ENCODE measurements around the gene HS3ST5.

- TF ChIP-seq CTCF (IDR thresholded peaks at IDR 0.05 in 2 of 3, conservative IDR thresholded peaks at IDR 0.05 in 1 of 3; ENCODE audit: borderline replicate concordance in 1 of 3, insufficient read depth in 1 of 3, low read depth in 2 of 3, low read length in 2 of 3) (no peak), REST (IDR thresholded peaks at IDR 0.05; ENCODE audit: low read depth) (no peak), POLR2A (IDR thresholded peaks at IDR 0.05; ENCODE audit: borderline replicate concordance, extremely low read depth, insufficient read depth, insufficient read length) (no peak), FOSL1 (IDR thresholded peaks at IDR 0.05; ENCODE audit: low read depth) (no peak), ZNF274 (IDR thresholded peaks at IDR 0.05; ENCODE audit: low read depth, low read length) (no peak), CBX3 (IDR thresholded peaks at IDR 0.05; ENCODE audit: low read depth) (no peak), EZH2 (IDR thresholded peaks at IDR 0.05) (no peak), MAX (IDR thresholded peaks at IDR 0.05) (no peak), POLR2AphosphoS5 (IDR thresholded peaks at IDR 0.05; ENCODE audit: low read depth, low read length) (no peak), EZH2phosphoT487 (IDR thresholded peaks at IDR 0.05; ENCODE audit: borderline replicate concordance) (no peak), EGR1 (IDR thresholded peaks at IDR 0.05; ENCODE audit: low read depth) (no peak)
- TF ChIP-seq, protein P1, sequence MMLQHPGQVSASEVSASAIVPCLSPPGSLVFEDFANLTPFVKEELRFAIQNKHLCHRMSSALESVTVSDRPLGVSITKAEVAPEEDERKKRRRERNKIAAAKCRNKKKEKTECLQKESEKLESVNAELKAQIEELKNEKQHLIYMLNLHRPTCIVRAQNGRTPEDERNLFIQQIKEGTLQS (IDR thresholded peaks at IDR 0.05) = no peak
- TF ChIP-seq, protein P2, sequence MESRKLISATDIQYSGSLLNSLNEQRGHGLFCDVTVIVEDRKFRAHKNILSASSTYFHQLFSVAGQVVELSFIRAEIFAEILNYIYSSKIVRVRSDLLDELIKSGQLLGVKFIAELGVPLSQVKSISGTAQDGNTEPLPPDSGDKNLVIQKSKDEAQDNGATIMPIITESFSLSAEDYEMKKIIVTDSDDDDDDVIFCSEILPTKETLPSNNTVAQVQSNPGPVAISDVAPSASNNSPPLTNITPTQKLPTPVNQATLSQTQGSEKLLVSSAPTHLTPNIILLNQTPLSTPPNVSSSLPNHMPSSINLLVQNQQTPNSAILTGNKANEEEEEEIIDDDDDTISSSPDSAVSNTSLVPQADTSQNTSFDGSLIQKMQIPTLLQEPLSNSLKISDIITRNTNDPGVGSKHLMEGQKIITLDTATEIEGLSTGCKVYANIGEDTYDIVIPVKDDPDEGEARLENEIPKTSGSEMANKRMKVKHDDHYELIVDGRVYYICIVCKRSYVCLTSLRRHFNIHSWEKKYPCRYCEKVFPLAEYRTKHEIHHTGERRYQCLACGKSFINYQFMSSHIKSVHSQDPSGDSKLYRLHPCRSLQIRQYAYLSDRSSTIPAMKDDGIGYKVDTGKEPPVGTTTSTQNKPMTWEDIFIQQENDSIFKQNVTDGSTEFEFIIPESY (IDR thresholded peaks at IDR 0.05; ENCODE audit: extremely low read depth, insufficient replicate concordance, low read length) = no peak
Measured at GRCh38 chr6:114344246-114344970, 1.6 kb upstream of the HS3ST5 start.

All from HCT116 (cell line).